Activated T-cell treated with anti-CD3 and anti-CD28 coated beads for 24 hours (primary cell): ENCODE measurements around the gene ULBP2.
"Not testable (repeated sequence)": the region's sequence is repeated elsewhere in the genome, so short reads cannot be mapped to it uniquely, and the experiment has no call there.

Experiments used
- DNase-seq: peaks from one replicate; pipeline ENCODE4 v3.0.0-alpha.2; 2020; ENCODE audit warnings: low read depth

ULBP2 gene

DNA sequence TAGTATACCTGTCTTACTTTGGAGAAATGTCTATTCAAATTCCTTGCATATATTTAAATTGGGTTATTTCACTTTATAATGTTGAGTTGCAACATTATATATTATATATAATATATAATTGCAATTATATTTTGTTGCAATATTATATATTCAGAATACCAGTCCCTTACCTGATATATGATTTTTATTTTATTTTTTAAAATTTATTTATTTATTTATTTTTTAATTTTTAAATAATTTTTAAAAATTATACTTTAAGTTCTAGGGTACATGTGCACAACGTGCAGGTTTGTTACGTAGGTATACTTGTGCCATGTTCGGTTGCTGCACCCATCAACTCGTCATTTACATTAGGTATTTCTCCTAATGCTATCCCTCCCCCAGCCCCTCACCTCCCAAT, 14.8 kb upstream of the ULBP2 start:
- not testable (repeated sequence) for DNase-seq

DNA sequence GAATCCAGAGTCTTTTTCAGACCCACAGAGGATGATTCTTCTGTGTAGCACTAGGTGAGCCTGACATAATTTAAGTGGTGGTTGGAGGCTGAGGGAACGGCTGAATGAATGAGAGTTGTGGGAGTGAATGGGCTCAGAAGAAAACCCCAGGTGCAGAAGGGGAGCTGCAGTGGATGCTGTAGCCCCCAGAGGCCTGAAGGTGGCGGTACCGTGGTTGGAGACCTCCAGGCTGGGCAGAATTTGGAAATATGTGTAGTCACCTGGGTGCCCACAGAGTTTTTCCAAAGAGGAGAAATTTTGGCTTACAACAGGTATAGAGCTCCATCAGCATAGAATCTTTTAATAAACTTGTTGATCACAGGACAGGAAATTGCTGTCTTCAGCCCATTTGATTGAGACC, 12.4 kb upstream of the ULBP2 start:
- no peak for DNase-seq

DNA sequence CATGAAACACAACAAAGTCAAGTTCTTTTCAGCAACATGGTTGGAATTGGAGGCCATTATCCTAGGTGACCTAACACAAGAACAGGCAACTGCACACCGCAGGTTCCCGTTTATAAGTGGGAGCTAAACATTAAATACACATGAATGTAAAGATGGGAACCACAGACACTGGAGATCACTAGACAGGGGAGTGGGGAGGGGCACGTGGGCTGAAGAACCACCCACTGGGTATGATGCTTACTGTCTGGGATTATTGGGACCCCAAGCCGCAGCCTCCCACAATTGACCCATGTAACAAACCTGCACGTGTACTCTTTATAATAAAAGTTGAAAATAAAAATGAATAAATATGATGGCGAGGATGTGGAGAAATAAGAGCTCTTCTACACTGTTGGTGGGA, 10.3 kb upstream of the ULBP2 start:
- DNase-seq, result no peak

DNA sequence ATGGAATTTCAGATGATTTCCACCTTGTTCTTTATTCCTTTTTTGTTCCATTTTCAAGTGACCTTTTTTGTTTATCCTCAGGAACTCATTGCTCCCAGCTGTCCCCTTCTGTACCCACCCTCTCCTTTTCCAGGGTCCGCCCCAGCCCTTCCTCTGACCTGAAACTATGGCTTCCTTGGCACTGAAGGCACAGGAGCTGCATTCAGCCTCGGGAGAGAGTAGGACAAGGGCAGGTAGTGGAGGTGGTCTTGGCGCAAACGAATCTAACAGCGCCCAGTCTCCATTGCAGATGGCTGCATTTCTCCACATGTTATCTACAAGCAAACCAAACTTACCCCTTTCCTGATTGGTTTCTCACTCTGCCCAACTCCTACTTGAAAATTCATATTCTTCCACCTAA, 8.8 kb upstream of the ULBP2 start:
- no peak for DNase-seq

DNA sequence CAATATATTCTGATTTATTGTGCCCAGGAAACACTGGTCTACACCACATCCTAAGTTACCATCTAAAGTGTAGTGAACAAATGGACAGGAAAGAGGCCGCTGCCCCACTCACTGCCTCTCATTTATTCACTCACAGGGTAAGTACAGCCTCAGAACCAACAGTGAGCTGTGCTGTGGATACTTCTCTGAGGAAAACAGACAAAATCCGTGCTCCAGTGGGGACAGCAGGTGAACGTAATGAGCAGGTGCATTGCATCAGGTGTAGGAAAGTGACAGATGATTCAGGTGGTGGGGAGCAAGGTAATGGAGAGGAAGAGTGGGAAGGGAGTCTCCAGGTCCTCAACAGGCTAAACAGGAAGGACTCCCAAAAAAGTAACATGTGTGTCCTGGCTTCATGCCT, 8.4 kb upstream of the ULBP2 start:
- DNase-seq, result no peak

DNA sequence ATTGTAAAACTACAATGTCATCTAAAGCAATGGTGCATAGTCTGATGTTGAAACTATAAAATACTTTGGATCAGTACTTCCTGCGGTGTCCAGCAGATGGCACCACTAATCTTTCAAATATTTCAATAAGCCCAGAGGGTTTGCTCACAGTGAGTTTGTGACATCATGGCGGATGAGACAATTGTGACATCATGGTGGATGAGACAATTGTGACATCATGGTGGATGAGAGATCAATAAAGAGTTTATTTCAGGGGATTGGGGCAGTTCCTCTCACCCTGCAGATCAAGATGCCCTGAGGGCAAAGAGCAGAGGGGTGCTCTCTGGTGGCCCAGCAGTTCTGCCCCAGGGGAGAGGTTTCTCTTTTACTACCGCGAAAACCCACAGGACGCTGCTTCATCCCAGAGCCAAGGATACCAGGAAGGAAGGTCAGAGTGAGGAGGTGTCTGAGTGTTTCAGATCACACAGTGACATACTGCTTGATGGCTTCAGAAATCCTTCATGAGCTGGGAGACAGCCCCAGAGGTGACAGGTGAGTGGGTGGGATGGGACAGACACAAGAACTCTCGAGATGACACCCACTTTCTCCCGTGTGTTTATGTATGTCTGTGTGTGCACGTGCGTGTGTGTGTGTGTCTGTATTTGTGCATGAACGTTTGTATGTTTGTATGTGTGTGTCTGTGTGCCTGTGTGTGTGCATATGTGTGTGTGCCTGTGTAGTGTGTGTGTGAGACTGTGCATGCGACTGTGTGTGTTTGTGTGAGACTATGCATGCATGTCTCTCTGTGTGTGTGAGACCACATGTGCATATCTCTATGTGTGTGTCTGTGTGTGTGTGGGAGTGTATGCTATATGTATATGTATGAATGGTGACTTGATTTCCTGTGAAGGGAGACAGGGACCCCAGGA, 7.3 kb upstream of the ULBP2 start:
- peak; percentile 62 for DNase-seq

DNA sequence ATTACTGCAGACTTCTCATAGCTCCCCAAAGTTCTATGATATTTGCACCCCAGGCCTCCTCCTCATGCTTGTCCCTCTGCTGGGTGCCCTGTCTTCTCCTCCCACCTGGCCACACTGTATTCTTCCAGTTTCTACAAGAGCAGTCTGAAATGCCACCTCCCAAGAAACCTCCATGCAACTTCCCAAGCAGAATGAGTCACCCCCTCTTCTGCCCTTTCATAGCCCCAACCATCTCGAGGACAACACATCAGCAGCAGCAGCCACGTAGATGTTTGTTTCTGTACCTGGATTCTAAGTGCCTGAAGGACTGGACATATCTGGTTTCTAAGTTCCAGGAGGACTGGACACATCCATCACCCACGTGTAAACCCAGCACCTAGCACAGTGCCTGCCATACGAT, 6.6 kb upstream of the ULBP2 start:
- DNase-seq, result no peak

DNA sequence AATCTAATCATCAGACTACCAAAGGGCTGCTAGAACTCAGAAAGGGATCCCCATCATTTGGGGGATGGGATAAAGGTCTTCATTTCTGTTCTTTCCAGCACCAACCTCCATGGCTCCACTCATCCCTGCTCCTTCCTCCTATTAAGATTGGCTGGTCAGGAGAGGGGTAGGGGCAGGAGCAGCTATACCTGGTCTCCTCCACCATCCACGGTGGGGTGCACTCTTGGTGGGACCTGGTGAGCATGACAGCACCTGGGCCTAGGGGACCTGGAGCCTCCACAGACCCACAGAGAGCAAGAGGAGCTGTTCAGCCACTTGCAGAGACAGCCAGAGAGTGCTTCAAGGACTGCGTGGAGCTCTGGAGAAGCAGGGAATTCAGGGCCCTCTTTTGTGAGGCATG, 6.1 kb upstream of the ULBP2 start:
- no peak for DNase-seq

DNA sequence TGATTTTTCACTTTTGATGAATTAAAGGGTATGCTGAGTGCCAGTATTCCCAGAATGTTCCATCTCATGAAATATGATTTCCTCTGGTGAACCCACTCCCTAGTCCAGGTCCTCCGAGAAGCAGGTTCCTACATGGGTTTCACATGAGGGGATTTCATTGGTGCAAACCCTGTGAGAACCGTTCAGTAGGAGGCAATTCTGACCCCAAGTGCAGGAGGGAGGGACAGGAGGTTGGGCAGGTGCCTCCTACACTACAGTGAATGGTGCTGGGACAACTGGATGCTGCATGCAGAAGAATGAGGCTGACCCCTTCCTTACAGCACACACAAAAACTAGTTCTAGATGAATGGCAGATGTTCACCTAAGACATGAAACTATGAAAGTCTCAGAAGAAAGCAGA, 5.1 kb upstream of the ULBP2 start:
- DNase-seq, result no peak

DNA sequence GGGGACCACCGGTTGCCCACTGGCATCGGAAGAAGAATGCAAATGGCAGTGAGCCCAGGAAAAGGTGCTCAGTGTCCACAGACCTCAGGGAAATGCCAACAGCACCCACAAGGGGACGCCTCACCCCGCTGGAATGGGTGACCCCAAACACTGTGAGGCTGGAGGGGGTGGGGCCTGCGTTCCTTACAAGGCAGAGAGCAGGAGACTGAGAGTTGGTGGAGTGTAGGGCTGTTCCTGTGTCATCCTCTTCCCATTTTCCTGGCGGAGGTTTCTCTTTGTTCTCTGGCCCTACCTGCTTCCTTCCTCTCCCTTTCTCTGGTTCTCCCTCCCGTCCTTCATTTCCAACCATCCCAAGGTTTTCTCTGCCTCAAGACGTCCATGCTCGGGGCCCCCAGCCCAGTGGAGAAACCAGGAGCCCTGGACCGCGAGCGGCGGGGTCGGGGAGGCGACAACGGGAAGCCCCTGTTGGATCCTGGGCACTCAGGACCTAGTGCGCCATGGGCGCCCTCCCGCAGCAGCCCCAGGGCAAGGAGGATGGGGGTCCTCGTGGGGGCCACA, 3.7 kb upstream of the ULBP2 start:
- DNase-seq, result not testable (repeated sequence)

DNA sequence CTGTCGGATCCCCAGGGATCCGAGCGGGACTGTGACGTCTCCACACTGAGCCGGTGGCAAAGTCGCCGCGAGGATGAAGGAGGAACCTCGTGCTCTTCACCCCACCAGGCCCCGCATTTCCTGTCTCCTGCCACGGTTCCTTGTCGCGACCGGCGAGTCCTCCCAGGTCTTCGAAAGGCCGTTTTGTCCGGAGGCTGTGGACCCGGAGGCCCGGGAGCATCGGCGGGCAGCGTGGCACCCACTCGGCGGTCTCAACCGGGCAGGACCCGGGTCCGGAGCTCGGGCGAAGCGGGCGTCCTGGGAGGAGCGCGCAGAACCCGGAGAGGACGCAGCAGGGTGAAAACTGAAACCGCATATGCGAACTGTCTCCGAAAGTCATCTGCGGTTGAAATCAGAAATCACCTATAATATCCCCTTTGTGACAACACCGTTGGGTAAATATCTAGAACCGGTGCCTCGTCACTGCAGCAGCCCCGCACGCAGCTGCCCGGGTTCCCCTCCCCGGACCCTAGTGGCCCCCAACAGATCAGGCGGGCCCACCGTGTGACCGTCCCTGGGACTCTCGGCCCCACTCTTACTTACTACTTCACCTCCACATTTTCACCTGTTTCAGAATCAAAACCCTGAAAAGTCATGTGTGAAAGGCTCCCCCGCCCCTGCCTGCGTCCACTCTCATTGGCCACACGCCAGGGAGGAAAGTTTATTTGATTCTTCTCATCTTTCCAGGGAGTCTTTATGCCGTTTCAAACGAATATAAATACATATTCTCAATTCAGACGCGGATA, 3.1 kb upstream of the ULBP2 start:
- peak; percentile 26 for DNase-seq

DNA sequence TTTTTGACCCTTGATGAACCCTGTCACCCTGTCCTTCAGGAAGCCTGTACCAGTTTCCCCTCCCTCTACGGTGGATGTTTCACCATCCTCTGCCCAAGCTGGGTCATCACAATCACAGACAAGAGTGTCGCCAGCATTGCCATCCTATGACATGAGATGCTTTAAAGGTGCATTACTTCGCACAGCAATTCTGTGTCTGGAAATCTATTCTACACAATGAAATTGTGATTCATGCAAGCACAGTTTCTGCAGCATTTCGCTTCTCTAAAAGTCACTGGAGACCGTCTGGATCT, 2.5 kb upstream of the ULBP2 start:
- DNase-seq, result no peak

DNA sequence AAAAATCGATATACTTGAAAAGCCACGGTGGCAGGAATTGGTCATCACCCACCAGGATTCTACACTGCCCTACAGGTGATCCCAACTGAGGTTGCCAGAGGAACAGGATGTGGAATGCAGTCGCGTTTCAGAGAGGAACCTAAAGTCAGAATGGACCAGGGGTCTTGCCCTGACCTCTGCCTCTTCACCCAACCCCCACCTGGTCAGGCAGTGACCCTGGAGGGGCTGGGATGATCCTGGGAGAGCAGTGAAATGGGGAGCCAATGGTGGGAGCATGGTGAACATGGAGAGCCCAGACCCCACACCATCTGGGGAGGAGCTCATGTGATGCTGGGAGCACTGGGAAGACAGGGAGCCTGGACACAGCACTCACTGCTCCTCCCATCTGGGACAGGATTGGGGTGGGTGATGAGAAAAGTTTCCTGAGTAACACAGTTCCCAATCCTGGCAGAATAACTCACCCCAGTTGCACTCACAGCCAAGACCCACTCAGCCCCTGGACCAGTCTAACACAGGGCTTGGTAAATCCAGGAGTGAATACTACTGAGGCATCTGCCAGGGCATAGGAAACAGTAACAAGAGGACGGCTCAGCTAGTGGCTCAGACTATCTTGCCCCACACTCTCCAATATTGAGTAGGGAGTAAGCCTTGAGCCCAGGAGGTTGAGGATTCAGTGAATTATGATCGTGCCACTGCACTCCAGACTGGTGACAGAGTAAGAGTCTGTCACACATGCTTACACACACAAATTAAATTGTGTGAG, 1.7 kb upstream of the ULBP2 start:
- no peak for DNase-seq

DNA sequence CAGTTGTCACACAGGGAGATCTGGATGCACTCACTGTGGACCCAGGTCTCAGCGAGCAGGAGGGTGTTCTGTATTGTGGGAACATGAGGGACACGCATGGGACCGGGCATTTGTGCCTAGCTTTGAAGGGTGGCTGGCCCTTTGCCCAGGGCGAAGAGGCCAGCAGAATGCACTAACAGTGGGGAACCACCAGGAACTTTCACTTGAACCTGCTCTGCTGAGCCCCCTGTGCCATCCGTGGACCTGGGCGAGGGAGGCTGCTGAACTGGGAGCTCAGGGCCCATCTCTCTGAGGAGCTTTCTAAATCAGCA, 1.2 kb upstream of the ULBP2 start:
- no peak for DNase-seq

DNA sequence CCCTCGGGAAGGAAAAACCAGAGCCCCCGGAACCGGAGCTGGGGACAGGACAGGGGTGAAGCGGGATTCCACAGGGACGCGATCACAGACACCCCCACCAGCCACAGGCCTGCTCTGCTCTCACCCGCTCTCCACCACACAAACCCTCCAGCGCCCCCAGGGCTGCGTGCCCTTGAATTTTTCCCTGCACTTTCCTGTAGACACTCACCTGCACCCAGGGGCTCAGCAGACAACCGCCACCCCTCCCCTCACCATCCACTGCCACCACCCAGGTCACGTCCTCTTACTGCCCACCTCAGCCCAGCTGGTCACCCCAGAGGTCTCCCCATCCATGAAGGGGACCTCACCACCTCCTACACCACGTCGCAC, 631 bp downstream of the ULBP2 start:
- DNase-seq, result no peak

DNA sequence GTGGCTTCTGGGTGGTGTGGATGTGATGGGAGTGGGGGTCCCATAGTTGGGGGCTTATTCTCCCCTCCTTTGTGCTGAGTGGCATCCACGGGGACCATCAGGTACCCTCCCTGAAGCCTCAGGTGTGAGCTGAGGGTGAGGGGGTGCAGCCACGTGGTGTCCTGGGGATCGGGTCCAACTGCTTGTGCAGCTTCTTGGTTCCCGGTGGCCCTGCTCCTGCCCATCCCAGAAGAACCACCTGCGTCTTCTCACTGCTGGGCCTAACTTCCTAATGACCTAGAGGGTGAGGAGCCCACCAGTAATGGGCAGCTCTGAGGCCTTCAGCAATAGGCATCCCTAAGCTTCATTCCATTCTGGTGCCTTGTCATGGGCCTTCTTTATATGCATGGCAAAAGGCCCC, 1.5 kb downstream of the ULBP2 start:
- not testable (repeated sequence) for DNase-seq

DNA sequence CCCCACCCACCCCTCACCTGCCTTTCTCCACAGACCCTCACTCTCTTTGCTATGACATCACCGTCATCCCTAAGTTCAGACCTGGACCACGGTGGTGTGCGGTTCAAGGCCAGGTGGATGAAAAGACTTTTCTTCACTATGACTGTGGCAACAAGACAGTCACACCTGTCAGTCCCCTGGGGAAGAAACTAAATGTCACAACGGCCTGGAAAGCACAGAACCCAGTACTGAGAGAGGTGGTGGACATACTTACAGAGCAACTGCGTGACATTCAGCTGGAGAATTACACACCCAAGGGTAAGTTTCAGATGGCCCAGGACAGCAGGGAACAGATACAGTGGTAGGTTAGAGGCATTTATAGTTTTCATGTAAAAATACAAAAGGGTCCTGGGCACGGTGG, 3.5 kb downstream of the ULBP2 start:
- DNase-seq, result not testable (repeated sequence)

DNA sequence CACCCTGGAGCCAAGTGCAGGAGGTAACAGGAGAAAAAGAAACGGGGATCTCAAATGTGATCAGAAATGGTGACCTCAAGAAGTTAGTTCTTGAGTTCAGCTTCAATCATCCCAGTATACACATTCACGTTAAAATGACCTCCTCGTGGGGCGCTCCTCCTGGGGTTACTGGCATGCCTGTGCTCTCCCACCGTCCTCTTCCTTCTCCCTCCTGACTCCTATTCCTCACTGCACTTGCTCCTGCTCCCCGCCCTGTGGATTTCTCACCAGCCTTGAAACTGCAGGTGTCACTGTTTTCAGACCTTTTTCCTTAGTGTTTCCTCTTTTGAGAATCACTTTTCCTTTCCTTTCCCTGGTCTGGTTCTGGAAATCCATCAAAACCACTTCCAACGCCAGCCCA, 4.8 kb downstream of the ULBP2 start:
- DNase-seq, result not testable (repeated sequence)

DNA sequence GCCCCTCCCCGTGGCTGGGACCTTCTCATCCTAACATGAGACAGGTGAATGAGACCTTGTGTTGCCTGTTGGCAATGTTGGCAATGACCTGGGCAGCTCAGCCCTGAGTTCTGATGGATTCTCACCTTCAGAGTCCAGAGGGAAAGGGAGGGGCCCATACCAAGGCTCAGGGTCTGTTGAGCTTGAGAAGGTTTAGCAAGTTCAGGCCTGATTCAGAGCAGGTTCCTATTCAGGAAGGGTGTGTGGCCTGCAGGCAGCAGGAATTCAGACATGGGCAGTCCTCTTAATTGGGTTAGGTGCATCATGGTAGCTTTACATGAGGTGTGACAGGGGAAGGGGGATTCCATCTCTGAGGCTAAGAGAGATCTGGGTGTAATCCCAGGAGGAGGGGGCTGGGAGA, 5.7 kb downstream of the ULBP2 start:
- DNase-seq, result not testable (repeated sequence)

DNA sequence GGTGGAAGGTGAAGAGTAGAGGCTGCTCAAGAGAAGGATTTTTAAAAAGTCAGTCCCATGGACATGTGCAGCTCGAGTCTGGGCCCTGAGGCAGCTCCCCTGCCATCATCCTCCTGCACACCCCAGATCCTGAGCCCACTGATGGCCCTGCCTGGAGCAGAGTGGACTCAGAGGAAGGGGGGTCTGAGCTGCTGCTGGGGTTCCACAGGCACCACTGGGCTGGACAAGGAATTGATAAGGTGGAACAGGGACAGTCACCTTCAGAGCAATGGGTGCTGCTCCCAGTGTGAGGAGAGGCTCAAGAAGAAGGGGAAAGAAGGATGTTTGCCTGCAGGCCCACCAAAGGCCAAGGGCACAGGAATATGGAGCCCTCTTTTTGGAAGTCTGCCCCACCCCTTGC, 6.2 kb downstream of the ULBP2 start:
- no peak for DNase-seq

DNA sequence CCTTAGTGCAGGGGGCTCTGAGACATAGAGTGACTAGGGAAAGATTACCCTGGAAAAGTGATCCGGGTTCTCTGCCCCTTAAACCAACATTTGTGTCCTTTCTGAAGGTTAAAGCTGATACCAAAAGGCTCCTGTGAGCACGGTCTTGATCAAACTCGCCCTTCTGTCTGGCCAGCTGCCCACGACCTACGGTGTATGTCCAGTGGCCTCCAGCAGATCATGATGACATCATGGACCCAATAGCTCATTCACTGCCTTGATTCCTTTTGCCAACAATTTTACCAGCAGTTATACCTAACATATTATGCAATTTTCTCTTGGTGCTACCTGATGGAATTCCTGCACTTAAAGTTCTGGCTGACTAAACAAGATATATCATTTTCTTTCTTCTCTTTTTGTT, 6.8 kb downstream of the ULBP2 start:
- no peak for DNase-seq

DNA sequence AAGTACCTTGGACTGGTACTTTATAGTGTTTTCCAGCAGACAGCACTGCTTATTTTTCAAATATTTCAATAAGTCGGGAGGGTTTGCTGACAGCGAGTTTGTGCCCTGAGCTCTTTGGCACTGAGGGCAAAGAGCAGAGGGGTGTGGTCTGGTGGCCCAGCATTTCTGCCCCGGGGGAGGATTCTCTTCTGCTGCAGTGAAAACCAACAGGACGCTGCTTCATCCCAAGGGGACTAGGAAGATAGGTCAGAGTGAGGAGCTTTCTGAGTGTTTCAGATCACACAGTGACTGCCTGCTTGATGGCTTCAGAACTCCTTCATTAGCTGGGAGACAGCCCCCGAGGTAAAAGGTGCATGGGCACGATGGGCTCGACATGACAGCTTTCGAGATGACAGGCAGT, 8.6 kb downstream of the ULBP2 start:
- DNase-seq, result no peak

DNA sequence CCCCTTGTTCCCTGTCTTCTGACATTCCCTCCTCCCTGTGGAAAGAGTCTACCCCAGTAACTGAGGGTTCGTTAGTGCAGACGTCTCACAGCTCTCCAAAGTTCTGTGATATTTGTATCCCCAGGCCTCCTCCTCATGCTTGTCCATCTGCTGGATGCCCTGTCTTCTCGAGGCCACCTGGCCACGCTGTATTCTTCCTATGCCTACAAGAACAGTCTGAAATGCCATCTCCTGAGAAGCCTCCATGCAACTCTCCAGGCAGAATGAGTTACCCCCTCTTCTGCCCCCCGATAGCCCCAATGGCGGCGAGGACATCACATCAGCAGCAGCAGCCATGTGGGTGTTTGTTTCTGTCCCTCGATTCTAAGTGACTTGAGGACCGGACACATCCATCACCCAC, 9.3 kb downstream of the ULBP2 start:
- DNase-seq, result no peak
